ENCODE measurements around the gene CCDC167.
"Not testable (repeated sequence)": the region's sequence is repeated elsewhere in the genome, so short reads cannot be mapped to it uniquely, and the experiment has no call there.

The CCDC167 gene

DNA sequence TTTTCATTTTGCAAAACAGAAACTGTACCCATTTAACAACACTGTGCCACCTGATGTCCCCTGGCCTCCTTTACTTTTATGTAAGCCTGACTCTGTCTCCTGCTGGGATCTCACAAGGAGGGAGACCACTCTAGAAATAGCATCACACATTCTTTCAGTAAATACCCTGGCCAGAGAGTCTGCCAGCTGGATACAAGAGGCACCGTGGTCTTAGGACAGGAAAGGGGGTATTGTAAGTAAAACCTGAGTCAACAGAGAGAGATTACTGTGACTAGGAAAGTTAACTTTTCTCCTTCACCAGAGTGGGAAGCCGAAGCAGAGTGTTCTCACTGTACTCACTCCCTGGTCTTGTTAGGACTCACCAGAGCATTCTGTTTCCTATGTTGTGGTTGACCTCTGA, 38.9 kb downstream of the CCDC167 start:
- no peak for DNase-seq

DNA sequence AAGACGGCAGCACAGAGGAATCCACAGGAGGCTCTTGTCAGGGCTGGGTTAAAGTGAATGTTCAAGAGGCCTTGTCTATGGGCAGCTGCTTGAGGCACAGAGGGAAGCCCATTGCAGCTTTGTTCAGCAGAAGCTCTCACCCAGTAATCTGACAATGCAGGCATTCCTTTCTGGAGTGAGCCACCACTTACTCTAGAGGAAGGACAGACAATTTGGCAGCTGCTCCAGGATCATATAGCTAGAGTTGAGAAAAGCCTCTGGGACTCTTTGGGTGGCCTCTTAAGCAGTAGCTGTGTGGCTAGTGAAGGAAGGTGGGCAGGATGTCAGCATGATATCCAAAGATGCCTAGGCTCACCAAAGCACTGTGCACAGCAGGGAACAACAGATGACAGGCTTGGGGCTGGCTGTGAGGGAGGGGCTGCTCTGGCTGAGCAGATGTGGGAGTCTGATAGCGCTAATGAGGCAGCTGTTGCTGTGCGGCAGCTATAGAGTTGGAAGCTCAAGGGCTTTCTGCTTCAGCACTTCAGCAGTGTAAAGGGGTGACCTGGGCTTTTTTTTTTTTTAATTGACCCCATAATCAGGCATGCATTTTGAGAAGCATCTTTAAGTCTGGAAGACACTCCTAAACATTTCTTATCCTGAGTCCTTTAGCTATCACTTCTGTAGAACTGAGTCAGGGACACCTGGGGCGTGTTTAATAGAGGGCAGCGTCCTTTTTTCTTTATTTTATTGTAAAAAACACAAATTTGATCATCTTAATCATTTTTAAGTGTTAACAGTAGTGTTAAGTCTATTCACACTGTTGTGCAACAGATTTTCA, 39.5 kb downstream of the CCDC167 start:
- no peak for DNase-seq

DNA sequence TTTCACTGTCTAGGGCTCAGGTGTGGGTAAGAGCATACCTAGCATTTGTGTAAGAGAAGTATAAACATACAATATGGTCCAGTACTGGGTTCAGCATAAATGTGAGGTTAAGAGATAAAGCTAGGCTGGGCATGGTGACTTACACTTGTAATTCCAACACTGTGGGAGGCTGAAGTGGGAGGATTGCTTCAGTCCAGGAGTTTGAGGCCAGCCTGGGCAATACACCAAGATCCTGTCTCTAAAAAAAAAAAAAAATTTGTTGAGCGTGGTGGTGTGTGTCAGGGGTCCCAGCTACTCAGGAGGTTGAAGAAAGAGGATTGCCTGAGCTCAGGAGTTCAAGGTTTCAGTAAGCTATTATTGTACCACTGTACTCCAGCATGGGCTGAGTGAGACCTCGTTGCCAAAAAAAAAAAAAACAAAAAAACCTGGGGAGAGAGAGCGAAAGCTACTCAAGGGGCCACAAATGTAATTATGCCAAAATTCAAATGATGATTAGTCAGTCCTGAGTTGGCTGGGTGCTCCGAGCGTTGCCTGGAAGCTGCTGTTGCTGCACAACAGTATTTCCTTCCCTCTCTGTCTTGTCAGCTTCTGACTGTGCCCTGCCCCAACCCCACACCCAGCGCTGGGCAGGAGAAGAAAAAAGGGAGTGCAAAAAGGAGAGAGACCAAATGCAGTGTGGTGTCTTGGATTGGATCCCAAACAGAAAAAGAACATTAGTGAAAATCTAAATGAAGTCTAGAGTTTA, 42.7 kb downstream of the CCDC167 start:
- DNase-seq = no peak

DNA sequence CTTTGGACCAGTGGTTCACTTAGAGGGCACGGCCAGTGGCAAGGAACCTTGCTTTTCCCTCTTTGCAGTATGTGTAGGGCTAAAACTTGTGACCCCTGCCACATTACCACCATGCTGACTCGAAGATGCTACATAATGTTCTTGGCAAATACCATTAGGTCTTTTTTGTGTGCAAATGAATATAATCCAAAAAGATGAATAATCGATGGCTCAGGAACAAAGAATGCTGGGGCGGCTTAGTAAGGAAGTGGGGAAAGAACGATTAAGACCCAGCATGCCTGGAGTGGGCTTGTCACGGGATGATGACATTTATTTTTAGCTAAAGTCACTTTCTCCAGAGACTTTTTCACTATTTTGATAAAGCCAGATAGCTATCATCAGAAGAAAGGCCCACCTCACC, 43.6 kb downstream of the CCDC167 start:
- DNase-seq = no peak

DNA sequence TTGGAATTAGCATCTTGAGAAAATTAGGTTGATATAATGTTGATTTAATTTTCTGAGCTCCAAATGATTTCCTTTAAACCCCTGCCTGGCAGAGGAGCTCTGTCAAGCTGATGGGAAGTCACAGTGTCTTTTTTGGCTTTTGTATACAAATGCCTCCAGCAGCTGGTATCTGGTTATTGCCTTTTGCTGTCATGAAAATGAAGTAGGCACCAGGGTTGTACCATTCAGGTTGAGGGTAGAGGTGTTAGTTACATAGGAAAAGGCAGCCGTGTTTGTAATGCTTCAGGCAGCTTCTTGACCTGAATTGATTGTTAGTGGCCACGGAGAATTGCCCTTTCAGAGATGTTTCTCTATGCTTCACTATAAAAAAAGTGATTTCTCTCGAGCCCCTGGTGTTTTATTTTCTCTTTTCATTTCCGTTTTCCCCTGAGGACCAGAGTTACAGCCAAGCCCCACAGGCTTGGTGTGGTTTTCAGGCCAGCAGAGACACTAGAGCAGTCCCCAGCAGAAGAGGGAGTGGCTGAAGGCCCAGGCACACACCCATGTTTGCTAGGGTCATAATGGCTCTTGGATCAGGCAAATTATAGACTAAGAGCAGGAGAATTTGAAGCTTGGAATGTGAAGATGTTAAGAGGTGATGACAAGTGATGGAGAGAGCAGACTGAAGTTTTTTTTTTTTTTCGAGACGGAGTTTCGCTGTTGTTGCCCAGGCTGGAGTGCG, 45.1 kb downstream of the CCDC167 start:
- no peak for DNase-seq

DNA sequence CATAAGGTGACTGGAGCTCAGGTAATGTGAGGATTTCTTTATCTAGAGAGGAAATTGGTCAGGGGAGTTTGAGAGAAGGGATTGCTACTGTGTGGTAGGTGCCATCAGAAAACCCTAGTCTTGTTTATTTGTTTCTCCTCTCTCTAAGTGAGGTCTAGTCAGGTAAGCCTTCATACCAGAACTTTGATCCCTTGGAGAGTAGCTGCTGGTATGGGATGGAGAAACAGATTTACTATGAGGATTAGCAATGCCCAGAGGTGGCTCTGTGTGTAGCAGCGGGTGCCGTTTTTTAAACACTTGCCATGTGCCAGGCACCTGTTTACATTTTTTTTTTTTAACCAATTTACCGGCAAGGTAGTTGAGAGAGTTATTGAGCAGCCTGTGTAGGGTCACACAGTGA, 47.2 kb downstream of the CCDC167 start:
- DNase-seq = no peak

DNA sequence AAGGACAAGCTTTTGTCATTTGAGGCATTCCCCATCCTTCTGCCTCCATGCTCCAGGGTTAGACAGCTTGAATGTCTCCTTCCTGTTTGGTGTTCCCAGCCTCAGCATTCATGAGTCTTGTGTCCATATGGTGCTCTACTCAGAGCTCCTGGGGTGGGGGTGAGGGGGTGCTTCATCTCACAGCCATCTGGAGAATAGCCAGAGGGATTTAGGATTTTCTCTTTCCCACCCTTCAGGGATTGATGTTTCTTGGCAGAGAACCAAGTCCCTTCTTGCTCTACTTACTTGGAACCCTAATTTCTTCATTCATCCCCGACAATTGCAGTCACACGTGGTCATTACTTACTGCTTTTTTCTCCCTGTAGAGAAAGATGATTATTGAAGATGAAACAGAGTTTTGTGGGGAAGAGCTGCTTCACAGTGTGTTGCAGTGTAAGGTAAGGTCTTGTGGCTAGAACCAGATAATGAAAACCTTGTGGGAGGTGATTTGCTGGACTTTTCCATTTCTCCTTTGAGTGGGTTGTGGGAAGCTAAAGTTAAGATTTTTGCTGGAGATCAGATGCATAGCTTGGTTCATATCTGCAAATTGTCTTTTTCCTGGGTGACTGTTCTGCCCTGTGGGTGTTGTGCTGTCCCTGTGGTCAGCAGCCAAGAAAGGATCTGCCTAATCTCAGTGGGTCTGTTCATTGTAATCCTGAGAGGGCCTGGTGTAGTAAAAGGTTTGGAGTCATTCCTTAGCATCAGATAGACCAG, 48.1 kb downstream of the CCDC167 start:
- no peak for DNase-seq

DNA sequence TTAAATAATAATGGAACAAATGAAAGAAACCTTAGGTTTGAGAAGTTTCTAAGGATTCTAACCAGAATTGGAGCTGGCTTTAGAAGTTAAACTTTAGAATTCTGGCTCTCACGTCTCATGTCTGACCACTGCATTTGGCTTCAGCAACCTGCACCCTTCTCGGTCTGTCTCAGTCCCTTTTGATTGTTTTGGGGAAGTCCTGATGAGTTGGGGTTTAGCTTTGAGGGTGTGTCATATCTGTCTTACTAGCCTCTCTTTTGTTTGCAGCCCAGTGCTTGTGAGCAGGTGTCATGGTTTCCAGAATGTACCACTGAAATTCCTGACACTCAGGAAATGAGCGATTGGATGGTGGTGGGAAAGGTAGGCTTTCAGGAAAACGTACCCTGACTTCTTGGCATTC, 49.7 kb downstream of the CCDC167 start:
- no peak for DNase-seq

DNA sequence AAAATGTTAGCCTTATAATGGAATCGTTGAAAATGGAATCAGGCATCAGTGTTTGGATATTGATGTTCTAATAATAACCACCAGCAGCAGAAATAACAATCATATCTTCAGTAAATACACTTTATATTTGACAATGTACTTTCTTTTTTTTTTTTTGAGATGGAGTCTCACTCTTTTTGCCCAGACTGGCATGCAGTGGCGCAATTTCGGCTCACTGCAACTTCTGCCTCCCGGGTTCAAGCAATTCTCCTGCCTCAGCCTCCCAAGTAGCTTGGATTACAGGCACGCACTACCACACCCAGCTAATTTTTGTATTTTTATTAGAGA, 56.5 kb downstream of the CCDC167 start:
- DNase-seq = not testable (repeated sequence)

DNA sequence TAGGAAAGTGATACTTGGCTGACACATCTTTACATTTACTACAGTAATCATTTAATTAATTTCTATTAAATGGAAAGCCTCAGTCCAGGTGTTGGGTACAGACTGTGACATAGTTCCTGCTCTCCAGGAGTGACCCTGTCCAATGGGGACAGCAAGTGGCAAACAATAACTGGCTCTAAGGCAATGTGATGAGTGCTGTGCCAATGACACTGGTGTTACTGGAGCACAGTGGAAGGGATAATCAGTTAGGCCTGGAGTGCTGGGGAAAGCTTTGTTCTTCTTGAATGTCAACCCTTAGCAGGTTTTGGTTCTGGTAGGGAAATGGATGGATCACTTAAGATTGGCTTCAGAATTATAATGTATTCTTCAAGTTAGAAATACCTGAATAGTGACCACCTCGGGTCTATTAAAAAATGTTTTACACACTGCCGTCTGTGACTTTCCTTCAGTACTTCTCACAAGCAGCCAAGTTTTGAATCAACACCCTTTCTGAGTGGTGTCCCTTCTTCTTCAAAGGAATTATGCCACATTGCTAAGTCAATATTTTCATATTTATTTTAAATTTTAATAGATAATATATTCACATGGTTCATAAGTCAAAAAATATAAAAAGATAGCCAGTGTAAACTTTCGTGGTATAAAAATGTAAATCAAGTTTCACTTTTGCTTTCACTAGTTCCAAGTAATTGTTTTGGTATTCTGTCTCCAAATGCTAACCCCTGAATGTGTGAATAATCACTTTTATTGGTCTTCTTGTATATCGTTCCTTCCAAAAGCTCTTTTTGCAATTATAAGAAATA, 57.1 kb downstream of the CCDC167 start:
- DNase-seq = peak; percentile 40

DNA sequence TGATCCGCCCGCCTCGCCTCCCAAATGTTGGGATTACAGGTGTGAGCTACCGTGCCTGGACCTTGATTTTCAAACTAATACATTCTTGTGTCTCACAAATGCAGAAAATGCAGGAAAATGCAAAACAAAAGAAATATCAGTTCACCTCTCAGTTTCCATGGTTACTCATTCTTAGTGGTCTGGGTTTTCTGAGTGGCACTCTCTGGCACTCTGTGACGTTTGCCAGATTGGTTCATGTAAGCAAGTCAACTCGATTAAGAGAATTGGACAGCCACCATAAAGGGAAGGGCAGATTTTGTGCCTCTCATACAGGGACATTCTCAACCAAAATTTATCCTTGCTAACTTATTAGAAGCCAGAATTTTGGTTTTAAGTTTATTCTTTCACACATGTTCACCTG, 58.0 kb downstream of the CCDC167 start:
- peak; percentile 6 for DNase-seq

DNA sequence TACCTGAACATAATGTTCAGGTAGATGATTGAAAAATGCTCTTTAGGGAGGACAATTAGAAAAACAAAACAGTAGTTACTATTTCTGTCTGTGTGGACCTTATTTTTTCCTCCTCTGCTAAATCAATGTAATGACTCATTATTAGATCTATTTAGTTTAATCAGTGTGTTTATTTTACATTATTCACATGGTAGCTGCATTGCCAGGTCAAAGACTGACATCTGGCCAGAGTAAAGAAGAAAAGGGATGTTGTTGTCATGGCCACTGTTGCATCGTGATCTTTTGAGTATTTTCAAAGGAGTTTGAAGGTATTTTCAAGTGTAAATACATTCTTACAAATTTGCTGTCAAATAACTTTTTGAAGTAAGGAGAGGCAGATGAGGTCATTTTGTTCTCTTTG, 60.8 kb downstream of the CCDC167 start:
- DNase-seq = no peak

DNA sequence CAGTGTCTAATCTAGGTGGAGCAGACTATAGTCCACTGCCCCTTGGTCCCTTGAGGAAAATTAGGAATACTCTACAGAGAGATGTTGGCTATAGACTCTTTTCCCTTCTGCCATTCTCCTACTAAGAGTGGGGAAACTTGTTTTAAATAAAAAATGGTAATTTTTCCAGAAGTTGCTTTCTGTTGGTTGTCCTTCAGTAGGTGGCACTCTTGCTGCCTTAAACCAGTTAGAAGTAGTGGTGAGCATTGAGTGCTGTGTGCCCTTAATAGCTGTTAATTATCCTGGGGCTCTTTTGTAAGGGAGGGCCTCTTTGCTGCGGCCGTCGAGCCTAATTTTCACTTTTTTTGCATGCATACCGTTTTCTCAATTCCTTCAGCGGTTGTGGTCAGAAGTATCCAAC, 63.9 kb downstream of the CCDC167 start:
- DNase-seq = no peak

DNA sequence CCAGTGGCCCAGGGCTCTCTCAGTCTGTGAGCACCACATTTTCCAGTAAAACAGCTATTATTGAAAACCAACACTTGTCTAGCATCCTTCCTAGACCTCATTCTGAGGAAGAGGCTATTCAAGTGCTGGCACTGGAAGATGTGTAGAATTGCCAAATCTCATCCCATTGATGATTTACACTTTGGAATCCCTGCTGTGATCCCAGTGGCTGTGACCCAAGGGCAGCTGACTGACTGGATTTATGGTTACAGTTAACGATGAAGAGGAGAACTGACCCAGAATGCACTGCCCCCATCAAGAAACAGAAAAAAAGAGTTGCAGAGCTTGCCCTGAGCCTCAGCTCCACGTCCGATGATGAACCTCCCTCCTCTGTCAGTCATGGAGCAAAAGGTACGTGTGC, 64.3 kb downstream of the CCDC167 start:
- no peak for DNase-seq

DNA sequence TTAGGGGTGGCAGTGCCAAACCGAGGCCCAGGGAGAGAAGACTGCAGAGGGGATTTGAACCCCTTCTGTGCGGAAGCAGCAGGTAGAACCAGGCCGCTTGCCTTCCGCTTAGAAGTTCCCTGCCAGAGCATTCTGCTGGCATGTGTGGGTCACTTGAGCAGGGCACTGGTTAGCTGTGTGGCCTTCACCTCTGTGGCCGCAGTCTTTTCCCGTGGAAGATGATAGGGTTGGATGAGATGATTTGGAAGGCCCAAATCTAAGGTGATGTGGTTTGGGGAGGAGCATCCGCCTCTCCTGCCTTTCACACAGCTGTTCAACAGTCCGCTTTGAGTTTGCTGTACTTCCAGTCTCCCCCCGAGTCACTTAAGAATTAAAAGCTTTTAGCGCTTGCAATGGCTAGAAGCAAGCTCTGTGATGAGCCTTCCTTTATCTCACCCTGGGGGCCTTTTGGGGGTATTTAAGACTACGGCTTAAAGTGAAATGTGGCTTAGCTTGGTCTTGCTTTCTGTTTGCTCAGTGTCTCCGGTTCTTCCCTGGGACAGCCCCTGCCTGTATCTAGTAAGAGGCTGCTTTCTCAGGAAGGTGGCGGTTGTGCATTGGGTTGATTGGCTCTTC, 65.9 kb downstream of the CCDC167 start:
- DNase-seq = peak; percentile 52
